PC-9 (cell line): ENCODE data around the gene PPP2CA. TPM values are rescaled to one million over a fixed set of nuclear protein-coding genes. Genes with fewer than 3 reads are reported as not detected.

Experiments
- BruUV-seq: library from RNA; stranded (reverse); fragments of 400-500 nt; replicated peaks from 2 replicates; lab custom pipeline; 2021; lab: Mats Ljungman, UMichigan
- CTCF ChIA-PET: fragments of 300-600 bp; sonication (Branson Sonifier 250); formaldehyde crosslinking; loops from one replicate; lab custom pipeline; 2022; ENCODE audit warnings: antibody characterized with exemption; lab: Charles Lee
- POLR2A ChIA-PET: fragments of 300-600 bp; sonication (Branson Sonifier 250); formaldehyde crosslinking; loops from one replicate; lab custom pipeline; 2022; ENCODE audit warnings: antibody characterized with exemption; ENCODE audit not compliant: unreplicated experiment; lab: Charles Lee
- DNase-seq, 2 experiments: peaks; one replicate each; pipeline versions ENCODE4 v3.0.0 to v3.0.0-alpha.2; 2015 to 2022; ENCODE audit warnings: mixed read lengths in 1 of 2
- H2AFZ ChIP-seq: fragments of 200-600 bp; sonication (generic); 2 replicates; pipeline ENCODE4 v1.8.1; 2017; ENCODE audit warnings: antibody characterized with exemption
- H3F3A ChIP-seq: fragments of 200-600 bp; sonication (generic); 2 replicates; pipeline ENCODE4 v1.8.1; 2017; ENCODE audit warnings: antibody characterized with exemption, mild to moderate bottlenecking, low read depth; ENCODE audit not compliant: insufficient read depth
- H3K27ac ChIP-seq: fragments of 200-600 bp; sonication (generic); 2 replicates; pipeline ENCODE4 v1.6.1; 2016; ENCODE audit warnings: mixed run types
- H3K27me3 ChIP-seq: fragments of 200-600 bp; sonication (generic); 2 replicates; pipeline ENCODE4 v1.6.1; 2016; ENCODE audit warnings: low read depth, mixed run types; ENCODE audit not compliant: insufficient read depth
- H3K36me3 ChIP-seq: fragments of 200-600 bp; sonication (generic); 2 replicates; pipeline ENCODE4 v1.6.1; 2016; ENCODE audit warnings: low read depth, mixed run types
- H3K4me1 ChIP-seq: fragments of 200-600 bp; sonication (generic); replicated peaks from 2 replicates; pipeline ENCODE4 v1.6.1; 2016; ENCODE audit warnings: mixed run types; ENCODE audit not compliant: insufficient read depth
- H3K4me2 ChIP-seq: fragments of 200-600 bp; sonication (generic); 2 replicates; pipeline ENCODE4 v1.6.1; 2017; ENCODE audit warnings: mixed run types
- H3K4me3 ChIP-seq: fragments of 200-600 bp; sonication (generic); 2 replicates; pipeline ENCODE4 v1.6.1; 2016; ENCODE audit warnings: mixed run types
- H3K79me2 ChIP-seq: fragments of 200-600 bp; sonication (generic); 2 replicates; pipeline ENCODE4 v1.6.1; 2017; ENCODE audit warnings: low read depth, mixed run types
- H3K9me2 ChIP-seq: fragments of 200-600 bp; sonication (generic); 2 replicates; pipeline ENCODE4 v1.8.1; 2017; ENCODE audit warnings: mild to moderate bottlenecking; ENCODE audit not compliant: insufficient read depth
- H3K9me3 ChIP-seq: fragments of 200-600 bp; sonication (generic); 2 replicates; pipeline ENCODE4 v1.8.1; 2016; ENCODE audit warnings: low read depth; ENCODE audit not compliant: insufficient read depth
- H4K20me1 ChIP-seq: fragments of 200-600 bp; sonication (generic); 2 replicates; pipeline ENCODE4 v1.8.1; 2017; ENCODE audit not compliant: insufficient read depth
- CTCF ChIP-seq: fragments of 200-600 bp; sonication (generic); conservative IDR thresholded peaks from 2 replicates; pipeline ENCODE4 v1.6.1; 2017; ENCODE audit warnings: mixed run types, antibody characterized with exemption, mild to moderate bottlenecking, moderate library complexity
- EZH2 ChIP-seq: fragments of 200-600 bp; sonication (generic); IDR thresholded peaks from 2 replicates; pipeline ENCODE4 v1.8.0; 2017; ENCODE audit warnings: antibody characterized with exemption, low read depth
- intact Hi-C: fragments of 100-400 bp; cut with micrococcal nuclease; formaldehyde crosslinking; loops from one replicate; pipeline ENCODE4 v1.10.0; 2022; ENCODE audit not compliant: unreplicated experiment
- total RNA-seq: library from RNA; stranded (reverse); gene quantifications from 2 replicates; pipeline ENCODE4 v1.2.3, GENCODE V29; 2021

PPP2CA gene
- total RNA-seq, 1 experiment from 2014 or later = 149 TPM

GRCh38 chr5:134146651-134147518 lies 79.0 kb downstream of the PPP2CA start:
- Histone ChIP-seq H3K4me3 (no peak overlapping the region), H2AFZ (no peak overlapping the region), H4K20me1 (peaks cover 41% of the 10 kb centered on the region), H3K4me2 (no peak overlapping the region), H3K4me1 (peaks cover 17% of the 10 kb centered on the region), H3K79me2 (peaks cover 27% of the 10 kb centered on the region), H3K36me3 (peaks cover 27% of the 10 kb centered on the region; the same call in 1 of the 2 replicates), H3K27ac (no peak overlapping the region), H3F3A (peaks cover 63% of the 10 kb centered on the region), H3K9me2 (no peaks in the 10 kb centered on the region), H3K9me3 (no peaks in the 10 kb centered on the region), H3K27me3 (no peaks in the 10 kb centered on the region)
- ChIA-PET CTCF (interaction anchor here (0.7 to 1.1 kb wide), 2 partner anchors 107 to 177 kb away, joined by 3 to 6 read pairs; no protein-coding TSS in a partner anchor), POLR2A (no interaction called here)
- no peak for DNase-seq
- intact Hi-C loops = loop anchor here (1.0 kb wide), 1 partner anchor 108 kb away; no protein-coding TSS in a partner anchor
- BruUV-seq = no TSS peak
- TF ChIP-seq CTCF = no peak
- no peak for TF ChIP-seq EZH2

GRCh38 chr5:134145779-134146581 lies 79.9 kb downstream of the PPP2CA start:
- Histone ChIP-seq H4K20me1 (peaks cover 38% of the 10 kb centered on the region), H3K27me3 (no peaks in the 10 kb centered on the region), H3K79me2 (peaks cover 22% of the 10 kb centered on the region), H3K9me3 (no peaks in the 10 kb centered on the region), H3K9me2 (no peaks in the 10 kb centered on the region), H3K4me2 (no peak overlapping the region), H3K36me3 (0 out of 2 replicates have a peak, but pooled peaks cover 21% of the 10 kb centered on the region), H3K4me1 (peaks cover 17% of the 10 kb centered on the region), H3K4me3 (no peak overlapping the region), H3F3A (peaks cover 67% of the 10 kb centered on the region), H3K27ac (no peak overlapping the region), H2AFZ (no peak overlapping the region)
- TF ChIP-seq EZH2 (no peak), CTCF (peak; percentile 96)
- intact Hi-C loops = loop anchor here (1.0 kb wide), 1 partner anchor 107 kb away; no protein-coding TSS in a partner anchor
- ChIA-PET POLR2A (interaction anchor here (0.6 to 0.7 kb wide), 2 partner anchors 18 to 26 kb away, joined by 5 to 11 read pairs; no protein-coding TSS in a partner anchor), CTCF (no interaction called here)
- no TSS peak for BruUV-seq
- DNase-seq = peak; percentile 49 to 71

- no peak overlapping the region for H3K27ac ChIP-seq
- no peak overlapping the region for H3K4me3 ChIP-seq
- H3K4me1 ChIP-seq = peaks cover 15% of the 10 kb centered on the region
- peaks cover 42% of the 10 kb centered on the region for H4K20me1 ChIP-seq
- no peaks in the 10 kb centered on the region for H3K9me2 ChIP-seq
- CTCF ChIA-PET = no interaction called here
- no peaks in the 10 kb centered on the region for H3K27me3 ChIP-seq
- intact Hi-C loops = no loop called here
- no peaks in the 10 kb centered on the region for H3K9me3 ChIP-seq
- H2AFZ ChIP-seq = no peak overlapping the region
- peaks cover 14% of the 10 kb centered on the region for H3K79me2 ChIP-seq
- TF ChIP-seq EZH2 = no peak
- no peak for TF ChIP-seq CTCF
- H3K4me2 ChIP-seq = no peak overlapping the region
- peaks cover 61% of the 10 kb centered on the region for H3F3A ChIP-seq
- DNase-seq = no peak
- BruUV-seq = no TSS peak
- POLR2A ChIA-PET = interaction anchor here (0.6 to 0.7 kb wide), 2 partner anchors 17 to 27 kb away, joined by 5 to 11 read pairs; no protein-coding TSS in a partner anchor
- 0 out of 2 replicates have a peak, but pooled peaks cover 17% of the 10 kb centered on the region for H3K36me3 ChIP-seq
These were observed 80.7 kb downstream of the PPP2CA start for GRCh38 chr5:134145041-134145757.
